ENCODE results near the gene MNT. TPM values are rescaled to one million over a fixed set of nuclear protein-coding genes. Genes with fewer than 3 reads are reported as not detected.

The MNT gene
- polyA plus RNA-seq, 1 donor from 2014 or later, result 6.1 TPM

DNA sequence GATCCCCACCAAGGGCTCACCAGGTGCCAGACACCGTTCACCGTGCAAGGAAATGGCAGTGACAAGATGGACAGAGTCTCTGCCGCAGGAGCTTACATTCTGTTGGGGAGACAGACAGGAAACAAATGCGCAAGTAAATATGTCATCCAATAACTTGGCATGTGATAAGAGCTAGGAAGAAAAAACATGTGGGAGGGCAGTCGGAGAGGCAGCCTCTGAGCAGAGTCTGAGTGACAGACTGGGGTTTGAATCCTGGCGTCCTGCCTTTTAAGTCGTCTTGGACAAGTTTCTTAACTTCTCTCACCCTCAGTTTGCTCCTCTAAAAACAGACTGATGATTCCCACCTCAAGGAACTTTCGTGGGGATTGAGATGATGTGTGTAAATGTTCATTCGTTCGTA lies 56.3 kb downstream of the MNT start:
- TF ChIP-seq REST (IDR thresholded peaks at IDR 0.05; ENCODE audit: borderline replicate concordance) (no peak), EP300 (conservative IDR thresholded peaks at IDR 0.05; ENCODE audit: poor library complexity, severe bottlenecking) (no peak), EZH2 (IDR thresholded peaks at IDR 0.05; ENCODE audit: borderline replicate concordance, insufficient read depth, low read length, poor library complexity, severe bottlenecking) (no peak), POLR2AphosphoS5 (IDR thresholded peaks at IDR 0.05) (no peak), SMC3 (conservative IDR thresholded peaks at IDR 0.05; ENCODE audit: poor library complexity) (no peak), TAF1 (IDR thresholded peaks at IDR 0.05; ENCODE audit: low read depth) (no peak), MXI1 (conservative IDR thresholded peaks at IDR 0.05; ENCODE audit: poor library complexity, severe bottlenecking) (no peak), RAD21 (conservative IDR thresholded peaks at IDR 0.05) (no peak)
- TF ChIP-seq, protein P1, sequence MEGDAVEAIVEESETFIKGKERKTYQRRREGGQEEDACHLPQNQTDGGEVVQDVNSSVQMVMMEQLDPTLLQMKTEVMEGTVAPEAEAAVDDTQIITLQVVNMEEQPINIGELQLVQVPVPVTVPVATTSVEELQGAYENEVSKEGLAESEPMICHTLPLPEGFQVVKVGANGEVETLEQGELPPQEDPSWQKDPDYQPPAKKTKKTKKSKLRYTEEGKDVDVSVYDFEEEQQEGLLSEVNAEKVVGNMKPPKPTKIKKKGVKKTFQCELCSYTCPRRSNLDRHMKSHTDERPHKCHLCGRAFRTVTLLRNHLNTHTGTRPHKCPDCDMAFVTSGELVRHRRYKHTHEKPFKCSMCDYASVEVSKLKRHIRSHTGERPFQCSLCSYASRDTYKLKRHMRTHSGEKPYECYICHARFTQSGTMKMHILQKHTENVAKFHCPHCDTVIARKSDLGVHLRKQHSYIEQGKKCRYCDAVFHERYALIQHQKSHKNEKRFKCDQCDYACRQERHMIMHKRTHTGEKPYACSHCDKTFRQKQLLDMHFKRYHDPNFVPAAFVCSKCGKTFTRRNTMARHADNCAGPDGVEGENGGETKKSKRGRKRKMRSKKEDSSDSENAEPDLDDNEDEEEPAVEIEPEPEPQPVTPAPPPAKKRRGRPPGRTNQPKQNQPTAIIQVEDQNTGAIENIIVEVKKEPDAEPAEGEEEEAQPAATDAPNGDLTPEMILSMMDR (IDR thresholded peaks at IDR 0.05; ENCODE audit: poor library complexity, severe bottlenecking), result no peak
- H3K9me3 ChIP-seq (ENCODE audit: low read length), result no peaks in the 10 kb centered on the region
- no peak overlapping the region for H2AFZ ChIP-seq (ENCODE audit: low read depth, low read length)
- H3K4me2 ChIP-seq (ENCODE audit: low read length), result no peak overlapping the region
- no peaks in the 10 kb centered on the region for H3F3A ChIP-seq (ENCODE audit: insufficient read depth, low read length, poor library complexity, severe bottlenecking)
- no peaks in the 10 kb centered on the region for H3K9me2 ChIP-seq (ENCODE audit: insufficient read depth, low read length)
- H3K9ac ChIP-seq (ENCODE audit: low read length), result no peak overlapping the region
- H3K27me3 ChIP-seq (ENCODE audit: insufficient read depth, low read depth, low read length), result no peaks in the 10 kb centered on the region
- no peaks in the 10 kb centered on the region for H3K36me3 ChIP-seq (ENCODE audit: insufficient read depth, low read length)
- H3K79me2 ChIP-seq (replicated peaks; ENCODE audit: insufficient read depth, low read length), result peaks cover 3% of the 10 kb centered on the region
- no peak overlapping the region for H3K27ac ChIP-seq (ENCODE audit: low read length)
- no peaks in the 10 kb centered on the region for H4K20me1 ChIP-seq (ENCODE audit: insufficient read depth)
- no peak overlapping the region for H3K4me3 ChIP-seq (ENCODE audit: low read length)

- Histone ChIP-seq H4K20me1 (ENCODE audit: insufficient read depth) (no peaks in the 10 kb centered on the region), H2AFZ (ENCODE audit: low read depth, low read length) (no peak overlapping the region)
These were observed 57.4 kb downstream of the MNT start for GRCh38 chr17:2343421-2343820.

More at GRCh38 chr17:2343421-2343820, 57.4 kb downstream of the MNT start:
- peaks cover 9% of the 10 kb centered on the region for H3K79me2 ChIP-seq (replicated peaks; ENCODE audit: insufficient read depth, low read length)
- no peak overlapping the region for H3K4me3 ChIP-seq (ENCODE audit: low read length)
- TF ChIP-seq REST (IDR thresholded peaks at IDR 0.05; ENCODE audit: borderline replicate concordance) (no peak), POLR2AphosphoS5 (IDR thresholded peaks at IDR 0.05) (no peak), EZH2 (IDR thresholded peaks at IDR 0.05; ENCODE audit: borderline replicate concordance, insufficient read depth, low read length, poor library complexity, severe bottlenecking) (no peak), TAF1 (IDR thresholded peaks at IDR 0.05; ENCODE audit: low read depth) (no peak), SMC3 (conservative IDR thresholded peaks at IDR 0.05; ENCODE audit: poor library complexity) (no peak)
- H3K9me2 ChIP-seq (ENCODE audit: insufficient read depth, low read length), result no peaks in the 10 kb centered on the region
- no peaks in the 10 kb centered on the region for H3F3A ChIP-seq (ENCODE audit: insufficient read depth, low read length, poor library complexity, severe bottlenecking)
- no peaks in the 10 kb centered on the region for H3K9me3 ChIP-seq (ENCODE audit: low read length)
- no peak overlapping the region for H3K27ac ChIP-seq (ENCODE audit: low read length)
- no peaks in the 10 kb centered on the region for H3K27me3 ChIP-seq (ENCODE audit: insufficient read depth, low read depth, low read length)
- no peak overlapping the region for H3K4me2 ChIP-seq (ENCODE audit: low read length)
- H3K9ac ChIP-seq (ENCODE audit: low read length), result no peak overlapping the region
- no peaks in the 10 kb centered on the region for H3K36me3 ChIP-seq (ENCODE audit: insufficient read depth, low read length)

All from neural cell (in vitro differentiated cells).